Neural progenitor cell (in vitro differentiated cells): ENCODE data around the gene PLEKHG4. TPM values are rescaled to one million over a fixed set of nuclear protein-coding genes. Genes with fewer than 3 reads are reported as not detected.

Experiments
- DNase-seq: peaks from one replicate; pipeline ENCODE4 v3.0.0-alpha.2; 2016; ENCODE audit warnings: low spot score
- H2AFZ ChIP-seq: fragments of 200-600 bp; sonication (generic); replicated peaks from 2 replicates; pipeline ENCODE4 v1.6.1; 2016; ENCODE audit warnings: antibody characterized with exemption
- H3F3A ChIP-seq: fragments of 200-600 bp; sonication (generic); 2 replicates; pipeline ENCODE4 v1.6.1; 2016; ENCODE audit warnings: antibody characterized with exemption, low read depth
- H3K27ac ChIP-seq: fragments of 200-600 bp; sonication (generic); 2 replicates; pipeline ENCODE4 v1.5.1; 2016; ENCODE audit warnings: mild to moderate bottlenecking
- H3K27me3 ChIP-seq: fragments of 200-600 bp; sonication (generic); 2 replicates; pipeline ENCODE4 v1.6.1; 2016; ENCODE audit warnings: mild to moderate bottlenecking, moderate library complexity
- H3K36me3 ChIP-seq: fragments of 200-600 bp; sonication (generic); 2 replicates; pipeline ENCODE4 v1.5.1; 2016
- H3K4me1 ChIP-seq: fragments of 200-600 bp; sonication (generic); 2 replicates; pipeline ENCODE4 v1.6.1; 2016; ENCODE audit warnings: mixed run types
- H3K4me2 ChIP-seq: fragments of 200-600 bp; sonication (generic); 2 replicates; pipeline ENCODE4 v1.6.1; 2016
- H3K4me3 ChIP-seq: fragments of 200-600 bp; sonication (generic); 2 replicates; pipeline ENCODE4 v1.5.1; 2016
- H3K79me2 ChIP-seq: fragments of 200-600 bp; sonication (generic); 2 replicates; pipeline ENCODE4 v1.6.1; 2016; ENCODE audit warnings: low read depth
- H3K9ac ChIP-seq: fragments of 200-600 bp; sonication (generic); 2 replicates; pipeline ENCODE4 v1.6.1; 2016
- H3K9me3 ChIP-seq: fragments of 200-600 bp; sonication (generic); 2 replicates; pipeline ENCODE4 v1.5.1; 2016; ENCODE audit warnings: low read depth
- H4K20me1 ChIP-seq: fragments of 200-600 bp; sonication (generic); 2 replicates; pipeline ENCODE4 v1.6.1; 2016; ENCODE audit warnings: low read depth
- H3K27ac Mint-ChIP-seq: 3 replicates; pipeline ENCODE4 v1.8.0; 2021; ENCODE audit warnings: mixed read lengths
- H3K27me3 Mint-ChIP-seq: 2 replicates; pipeline ENCODE4 v1.8.0; 2022; ENCODE audit warnings: low read depth, mild to moderate bottlenecking, inconsistent platforms, moderate library complexity, mixed read lengths; ENCODE audit not compliant: insufficient read depth
- H3K36me3 Mint-ChIP-seq: 3 replicates; pipeline ENCODE4 v1.8.0; 2021; ENCODE audit warnings: mixed read lengths
- H3K4me1 Mint-ChIP-seq: 3 replicates; pipeline ENCODE4 v1.8.0; 2021; ENCODE audit warnings: mixed read lengths
- H3K4me3 Mint-ChIP-seq: 3 replicates; pipeline ENCODE4 v1.8.0; 2021; ENCODE audit warnings: mild to moderate bottlenecking, moderate library complexity, mixed read lengths
- H3K9me3 Mint-ChIP-seq: 3 replicates; pipeline ENCODE4 v1.8.0; 2020; ENCODE audit warnings: mixed read lengths
- EZH2 ChIP-seq: fragments of 200-600 bp; sonication (generic); IDR thresholded peaks from 2 replicates; pipeline ENCODE4 v1.6.1; 2017; ENCODE audit warnings: antibody characterized with exemption, mild to moderate bottlenecking, moderate library complexity
- EZH2phosphoT487 ChIP-seq: fragments of 200-600 bp; sonication (generic); IDR thresholded peaks from 2 replicates; pipeline ENCODE4 v1.6.1; 2017; ENCODE audit warnings: antibody characterized with exemption
- total RNA-seq: library from RNA; depleted of rRNA; stranded (reverse); fragments of >200 nt; gene quantifications from 2 replicates; pipeline ENCODE4 v1.2.3, GENCODE V29; 2015; ENCODE audit warnings: low replicate concordance
- TF ChIP-seq, protein P1 (sequence below): fragments of 200-600 bp; sonication (generic); IDR thresholded peaks from 2 replicates; pipeline ENCODE4 v1.5.1; 2017; ENCODE audit warnings: antibody characterized with exemption, mild to moderate bottlenecking

The PLEKHG4 gene
- total RNA-seq, 1 donor from 2014 or later: 4.0 TPM

DNA sequence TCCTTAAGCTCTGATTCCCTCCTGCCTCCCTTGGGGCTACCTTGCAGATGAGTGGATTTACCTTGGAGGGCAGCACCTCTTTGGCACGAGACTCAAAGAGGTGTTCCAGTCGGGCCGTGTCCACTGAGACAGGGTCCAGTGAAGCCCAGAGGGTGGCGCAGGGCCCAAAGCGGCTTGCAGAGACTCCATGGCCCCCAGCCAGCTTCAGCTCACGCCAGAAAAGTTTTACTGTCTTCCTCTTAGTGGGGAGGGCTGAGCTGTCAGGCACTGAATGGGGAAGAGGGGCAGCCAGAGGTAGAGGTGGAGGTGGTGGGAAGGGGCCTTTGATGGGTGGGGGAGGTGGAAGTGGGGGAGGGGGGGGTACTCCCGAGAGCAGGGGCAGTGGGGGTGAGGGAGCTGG, 45.7 kb upstream of the PLEKHG4 start:
- peaks cover 10% of the 10 kb centered on the region for H3K36me3 Mint-ChIP-seq

DNA sequence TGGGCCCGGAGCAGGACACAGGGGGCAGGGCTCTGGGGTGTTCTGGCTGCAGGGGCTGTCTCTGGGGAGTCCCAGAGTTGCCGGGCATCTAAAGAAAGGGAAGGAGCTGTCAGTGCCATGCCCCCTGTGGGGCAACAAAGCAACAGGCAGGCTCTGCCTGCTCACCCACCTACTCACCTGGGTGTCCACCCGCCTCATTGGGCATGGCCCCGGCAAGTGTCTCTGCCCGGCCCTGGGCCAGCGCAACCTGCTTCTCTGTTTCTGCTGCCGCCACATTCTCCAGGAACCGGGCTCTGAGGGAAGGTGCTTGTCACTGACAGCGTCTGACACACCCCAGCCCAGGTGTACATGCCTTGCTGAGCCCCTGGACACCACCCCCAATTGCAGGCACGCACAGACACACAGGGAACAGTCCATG, 45.1 kb upstream of the PLEKHG4 start:
- Histone ChIP-seq H4K20me1 (no peaks in the 10 kb centered on the region), H3F3A (no peaks in the 10 kb centered on the region), H3K9ac (no peak overlapping the region), H3K9me3 (no peaks in the 10 kb centered on the region), H3K4me3 (no peak overlapping the region), H3K79me2 (no peaks in the 10 kb centered on the region), H2AFZ (no peak overlapping the region), H3K27ac (no peak overlapping the region), H3K4me2 (no peak overlapping the region), H3K4me1 (no peaks in the 10 kb centered on the region), H3K27me3 (no peaks in the 10 kb centered on the region), H3K36me3 (no peaks in the 10 kb centered on the region)
- H3K4me3 Mint-ChIP-seq: no peak overlapping the region
- H3K27me3 Mint-ChIP-seq: peaks cover 2% of the 10 kb centered on the region
- DNase-seq: no peak
- H3K36me3 Mint-ChIP-seq: peaks cover 8% of the 10 kb centered on the region
- peaks cover 5% of the 10 kb centered on the region for H3K4me1 Mint-ChIP-seq
- H3K9me3 Mint-ChIP-seq: no peaks in the 10 kb centered on the region
- H3K27ac Mint-ChIP-seq: no peak overlapping the region
- no peak for TF ChIP-seq EZH2
- TF ChIP-seq EZH2phosphoT487: no peak
- TF ChIP-seq, protein P1, sequence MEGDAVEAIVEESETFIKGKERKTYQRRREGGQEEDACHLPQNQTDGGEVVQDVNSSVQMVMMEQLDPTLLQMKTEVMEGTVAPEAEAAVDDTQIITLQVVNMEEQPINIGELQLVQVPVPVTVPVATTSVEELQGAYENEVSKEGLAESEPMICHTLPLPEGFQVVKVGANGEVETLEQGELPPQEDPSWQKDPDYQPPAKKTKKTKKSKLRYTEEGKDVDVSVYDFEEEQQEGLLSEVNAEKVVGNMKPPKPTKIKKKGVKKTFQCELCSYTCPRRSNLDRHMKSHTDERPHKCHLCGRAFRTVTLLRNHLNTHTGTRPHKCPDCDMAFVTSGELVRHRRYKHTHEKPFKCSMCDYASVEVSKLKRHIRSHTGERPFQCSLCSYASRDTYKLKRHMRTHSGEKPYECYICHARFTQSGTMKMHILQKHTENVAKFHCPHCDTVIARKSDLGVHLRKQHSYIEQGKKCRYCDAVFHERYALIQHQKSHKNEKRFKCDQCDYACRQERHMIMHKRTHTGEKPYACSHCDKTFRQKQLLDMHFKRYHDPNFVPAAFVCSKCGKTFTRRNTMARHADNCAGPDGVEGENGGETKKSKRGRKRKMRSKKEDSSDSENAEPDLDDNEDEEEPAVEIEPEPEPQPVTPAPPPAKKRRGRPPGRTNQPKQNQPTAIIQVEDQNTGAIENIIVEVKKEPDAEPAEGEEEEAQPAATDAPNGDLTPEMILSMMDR: no peak

More for the DNA sequence above, 45.7 kb upstream of the PLEKHG4 start:
- no peaks in the 10 kb centered on the region for H3K9me3 Mint-ChIP-seq
- H3K9ac ChIP-seq: no peak overlapping the region
- no peaks in the 10 kb centered on the region for H4K20me1 ChIP-seq
- no peak for DNase-seq
- no peaks in the 10 kb centered on the region for H3K36me3 ChIP-seq
- peaks cover 2% of the 10 kb centered on the region for H3K27me3 Mint-ChIP-seq
- no peaks in the 10 kb centered on the region for H3K79me2 ChIP-seq
- H3K4me1 Mint-ChIP-seq: peaks cover 4% of the 10 kb centered on the region
- no peak for TF ChIP-seq EZH2phosphoT487
- TF ChIP-seq, protein P1: no peak
- no peak for TF ChIP-seq EZH2
- H2AFZ ChIP-seq: no peak overlapping the region
- H3K4me2 ChIP-seq: no peak overlapping the region
- H3K27me3 ChIP-seq: no peaks in the 10 kb centered on the region
- H3K27ac ChIP-seq: no peak overlapping the region
- no peaks in the 10 kb centered on the region for H3K4me1 ChIP-seq
- no peaks in the 10 kb centered on the region for H3K9me3 ChIP-seq
- no peak overlapping the region for H3K27ac Mint-ChIP-seq
- H3F3A ChIP-seq: no peaks in the 10 kb centered on the region
- no peak overlapping the region for H3K4me3 ChIP-seq
- no peak overlapping the region for H3K4me3 Mint-ChIP-seq

DNA sequence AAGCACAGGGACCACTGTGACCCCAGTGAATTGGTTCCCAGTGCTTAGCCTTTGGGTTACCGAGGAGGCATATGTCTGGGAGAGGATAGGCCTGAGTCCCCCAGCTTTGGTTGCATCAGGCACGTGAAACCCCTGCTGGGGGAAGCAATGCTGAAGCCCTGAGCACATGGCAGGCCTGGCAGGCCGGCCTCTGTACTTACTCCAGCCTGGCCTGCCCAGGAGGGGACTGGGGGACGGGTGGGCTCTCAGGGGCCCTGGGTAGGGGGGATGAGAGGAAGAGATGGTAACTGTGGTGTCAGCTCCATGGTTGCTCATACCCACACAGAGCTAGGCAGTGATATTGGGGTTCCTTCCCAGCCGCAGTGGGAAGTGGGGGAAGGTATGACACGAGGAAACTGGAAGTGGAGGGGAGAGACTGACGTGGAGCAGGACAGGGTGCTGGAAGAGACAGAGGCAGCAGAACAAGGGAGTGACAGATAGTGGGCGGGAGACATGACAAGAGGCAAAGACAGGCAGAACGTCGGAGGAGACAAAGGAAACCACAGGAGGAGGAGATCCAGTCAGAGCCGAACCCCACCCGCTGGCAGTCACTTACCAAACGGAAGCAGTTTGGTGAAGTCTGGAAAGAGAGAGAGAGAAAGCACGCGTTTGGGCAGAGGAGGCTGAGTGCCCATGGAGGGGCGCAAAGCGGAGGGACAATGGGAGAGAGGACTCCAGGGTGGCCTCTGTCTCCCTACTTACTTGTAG, 43.3 kb upstream of the PLEKHG4 start:
- no peaks in the 10 kb centered on the region for H3K36me3 ChIP-seq
- H2AFZ ChIP-seq: no peak overlapping the region
- H3K4me3 ChIP-seq: no peak overlapping the region
- TF ChIP-seq EZH2: no peak
- no peak for TF ChIP-seq EZH2phosphoT487
- TF ChIP-seq, protein P1: no peak
- no peak overlapping the region for H3K27ac Mint-ChIP-seq
- no peaks in the 10 kb centered on the region for H3K4me1 ChIP-seq
- peaks cover 5% of the 10 kb centered on the region for H3K4me1 Mint-ChIP-seq
- no peaks in the 10 kb centered on the region for H4K20me1 ChIP-seq
- H3K9me3 Mint-ChIP-seq: no peaks in the 10 kb centered on the region
- H3K36me3 Mint-ChIP-seq: no peaks in the 10 kb centered on the region
- no peak overlapping the region for H3K27ac ChIP-seq
- H3K9me3 ChIP-seq: no peaks in the 10 kb centered on the region
- H3F3A ChIP-seq: no peaks in the 10 kb centered on the region
- H3K4me2 ChIP-seq: no peak overlapping the region
- peak overlapping the region; percentile 5 for H3K4me3 Mint-ChIP-seq
- DNase-seq: no peak
- H3K27me3 Mint-ChIP-seq: peaks cover 2% of the 10 kb centered on the region
- H3K79me2 ChIP-seq: no peaks in the 10 kb centered on the region
- no peaks in the 10 kb centered on the region for H3K27me3 ChIP-seq
- H3K9ac ChIP-seq: no peak overlapping the region
